Measurements from ENCODE around the gene SCRN1.

GRCh38 chr7:30026229-30027064 is 36.8 kb upstream of the SCRN1 start, which contains the start of gene FKBP14:
- TF ChIP-seq CTCF (IDR thresholded peaks at IDR 0.05), result no peak
- peak; percentile 32 for TF ChIP-seq POLR2A (IDR thresholded peaks at IDR 0.05)
- peak; percentile 54 to 68 (median 64) for TF ChIP-seq POLR2AphosphoS5 (IDR thresholded peaks at IDR 0.05)
